Neural cell (in vitro differentiated cells): ENCODE results near the gene ADCY5. TPM values are rescaled to one million over a fixed set of nuclear protein-coding genes. Genes with fewer than 3 reads are reported as not detected.

Experiments used
- H2AFZ ChIP-seq: fragments of 200-600, 300-800 bp; sonication (generic), shearing (Covaris generic); 2 replicates; pipeline ENCODE4 v1.6.0; 2014; ENCODE audit warnings: low read depth, mild to moderate bottlenecking, antibody characterized with exemption, low read length, moderate library complexity
- H3F3A ChIP-seq: fragments of 200-600 bp; shearing (Covaris generic); 2 replicates; pipeline ENCODE4 v1.6.1; 2016; ENCODE audit warnings: mild to moderate bottlenecking, moderate library complexity, mixed read lengths, antibody characterized with exemption, low read length; ENCODE audit not compliant: insufficient read depth, poor library complexity, severe bottlenecking
- H3K27ac ChIP-seq: fragments of 200-600, 300-800 bp; sonication (generic), shearing (Covaris generic); 2 replicates; pipeline ENCODE4 v1.5.1; 2014; ENCODE audit warnings: mild to moderate bottlenecking, low read length, moderate library complexity
- H3K27me3 ChIP-seq: fragments of 300-800, 200-600 bp; sonication (generic), shearing (Covaris generic); 2 replicates; pipeline ENCODE4 v1.6.0; 2014; ENCODE audit warnings: mild to moderate bottlenecking, low read depth, low read length, moderate library complexity; ENCODE audit not compliant: insufficient read depth
- H3K36me3 ChIP-seq: fragments of 300-800, 200-600 bp; sonication (generic), shearing (Covaris generic); 2 replicates; pipeline ENCODE4 v1.5.1; 2014; ENCODE audit warnings: mild to moderate bottlenecking, antibody characterized with exemption, low read length, moderate library complexity; ENCODE audit not compliant: insufficient read depth
- H3K4me2 ChIP-seq: fragments of 300-800, 200-600 bp; sonication (generic), shearing (Covaris generic); 2 replicates; pipeline ENCODE4 v1.6.0; 2014; ENCODE audit warnings: mild to moderate bottlenecking, low read length
- H3K4me3 ChIP-seq: fragments of 300-800, 200-600 bp; sonication (generic), shearing (Covaris generic); 2 replicates; pipeline ENCODE4 v1.5.1; 2014; ENCODE audit warnings: mild to moderate bottlenecking, low read length, moderate library complexity
- H3K79me2 ChIP-seq: fragments of 200-600 bp; shearing (Covaris generic); replicated peaks from 2 replicates; pipeline ENCODE4 v1.6.0; 2014; ENCODE audit warnings: mild to moderate bottlenecking, low read length, moderate library complexity; ENCODE audit not compliant: insufficient read depth
- H3K9ac ChIP-seq: fragments of 300-800, 200-600 bp; sonication (generic), shearing (Covaris generic); 2 replicates; pipeline ENCODE4 v1.6.1; 2016; ENCODE audit warnings: mild to moderate bottlenecking, low read length, mixed read lengths
- H3K9me2 ChIP-seq: fragments of 200-600 bp; shearing (Covaris generic); 2 replicates; pipeline ENCODE4 v1.6.1; 2016; ENCODE audit warnings: mild to moderate bottlenecking, low read length, mixed read lengths; ENCODE audit not compliant: insufficient read depth
- H3K9me3 ChIP-seq: fragments of 200-600, 300-800 bp; sonication (generic), shearing (Covaris generic); 2 replicates; pipeline ENCODE4 v1.6.1; 2016; ENCODE audit warnings: mild to moderate bottlenecking, mixed run types, low read length, moderate library complexity, mixed read lengths
- H4K20me1 ChIP-seq: fragments of 200-600 bp; shearing (Covaris generic); 2 replicates; pipeline ENCODE4 v1.6.1; 2016; ENCODE audit warnings: mild to moderate bottlenecking, mixed run types; ENCODE audit not compliant: insufficient read depth
- EP300 ChIP-seq: fragments of 450-650 bp; conservative IDR thresholded peaks from 2 replicates; pipeline ENCODE4 v1.6.1; 2014; ENCODE audit warnings: antibody characterized with exemption, mild to moderate bottlenecking, moderate library complexity; ENCODE audit not compliant: poor library complexity, severe bottlenecking
- EZH2 ChIP-seq: fragments of 200-600, 300-800 bp; shearing (Covaris generic), sonication (generic); IDR thresholded peaks from 2 replicates; pipeline ENCODE4 v1.6.1; 2014; ENCODE audit warnings: antibody characterized with exemption, low read length, borderline replicate concordance, mild to moderate bottlenecking; ENCODE audit not compliant: insufficient read depth, poor library complexity, severe bottlenecking
- MXI1 ChIP-seq: fragments of 450-650 bp; conservative IDR thresholded peaks from 2 replicates; pipeline ENCODE4 v1.6.1; 2014; ENCODE audit warnings: antibody characterized with exemption, mild to moderate bottlenecking; ENCODE audit not compliant: poor library complexity, severe bottlenecking
- POLR2AphosphoS5 ChIP-seq: IDR thresholded peaks from 2 replicates; pipeline ENCODE4 v1.6.1; 2012
- RAD21 ChIP-seq: fragments of 450-650 bp; conservative IDR thresholded peaks from 2 replicates; pipeline ENCODE4 v1.6.1; 2014; ENCODE audit warnings: antibody characterized with exemption, mild to moderate bottlenecking, moderate library complexity
- REST ChIP-seq: IDR thresholded peaks from 2 replicates; pipeline ENCODE4 v1.6.1; 2012; ENCODE audit warnings: borderline replicate concordance
- SMC3 ChIP-seq: fragments of 450-650 bp; conservative IDR thresholded peaks from 2 replicates; pipeline ENCODE4 v1.6.1; 2014; ENCODE audit warnings: antibody characterized with exemption, mild to moderate bottlenecking, moderate library complexity; ENCODE audit not compliant: poor library complexity
- TAF1 ChIP-seq: IDR thresholded peaks from 2 replicates; pipeline ENCODE4 v1.6.1; 2012; ENCODE audit warnings: low read depth
- polyA plus RNA-seq: library from polyadenylated mRNA; depleted of rRNA; stranded (reverse); fragments of >200 nt; gene quantifications from 2 replicates; pipeline ENCODE4 v1.2.3, GENCODE V29; 2014
- TF ChIP-seq, protein P1 (sequence below): fragments of 450-650 bp; IDR thresholded peaks from 2 replicates; pipeline ENCODE4 v1.5.1; 2014; ENCODE audit warnings: antibody characterized with exemption, mild to moderate bottlenecking, moderate library complexity; ENCODE audit not compliant: poor library complexity, severe bottlenecking

The ADCY5 gene
- polyA plus RNA-seq, 1 donor from 2014 or later: 7.7 TPM

- Histone ChIP-seq H3K9me3 (no peaks in the 10 kb centered on the region), H3K9me2 (no peaks in the 10 kb centered on the region), H3K27ac (no peak overlapping the region), H3K4me3 (no peak overlapping the region), H3K9ac (no peak overlapping the region), H2AFZ (no peak overlapping the region), H3K79me2 (no peaks in the 10 kb centered on the region), H3K36me3 (no peaks in the 10 kb centered on the region), H3K27me3 (no peaks in the 10 kb centered on the region), H4K20me1 (no peaks in the 10 kb centered on the region), H3F3A (no peaks in the 10 kb centered on the region), H3K4me2 (no peak overlapping the region)
- TF ChIP-seq TAF1 (no peak), EP300 (no peak), MXI1 (no peak), SMC3 (no peak), POLR2AphosphoS5 (no peak), RAD21 (no peak), REST (no peak), EZH2 (no peak)
- TF ChIP-seq, protein P1, sequence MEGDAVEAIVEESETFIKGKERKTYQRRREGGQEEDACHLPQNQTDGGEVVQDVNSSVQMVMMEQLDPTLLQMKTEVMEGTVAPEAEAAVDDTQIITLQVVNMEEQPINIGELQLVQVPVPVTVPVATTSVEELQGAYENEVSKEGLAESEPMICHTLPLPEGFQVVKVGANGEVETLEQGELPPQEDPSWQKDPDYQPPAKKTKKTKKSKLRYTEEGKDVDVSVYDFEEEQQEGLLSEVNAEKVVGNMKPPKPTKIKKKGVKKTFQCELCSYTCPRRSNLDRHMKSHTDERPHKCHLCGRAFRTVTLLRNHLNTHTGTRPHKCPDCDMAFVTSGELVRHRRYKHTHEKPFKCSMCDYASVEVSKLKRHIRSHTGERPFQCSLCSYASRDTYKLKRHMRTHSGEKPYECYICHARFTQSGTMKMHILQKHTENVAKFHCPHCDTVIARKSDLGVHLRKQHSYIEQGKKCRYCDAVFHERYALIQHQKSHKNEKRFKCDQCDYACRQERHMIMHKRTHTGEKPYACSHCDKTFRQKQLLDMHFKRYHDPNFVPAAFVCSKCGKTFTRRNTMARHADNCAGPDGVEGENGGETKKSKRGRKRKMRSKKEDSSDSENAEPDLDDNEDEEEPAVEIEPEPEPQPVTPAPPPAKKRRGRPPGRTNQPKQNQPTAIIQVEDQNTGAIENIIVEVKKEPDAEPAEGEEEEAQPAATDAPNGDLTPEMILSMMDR: no peak
Observed at GRCh38 chr3:123300056-123300455, 148.8 kb downstream of the ADCY5 start.

DNA sequence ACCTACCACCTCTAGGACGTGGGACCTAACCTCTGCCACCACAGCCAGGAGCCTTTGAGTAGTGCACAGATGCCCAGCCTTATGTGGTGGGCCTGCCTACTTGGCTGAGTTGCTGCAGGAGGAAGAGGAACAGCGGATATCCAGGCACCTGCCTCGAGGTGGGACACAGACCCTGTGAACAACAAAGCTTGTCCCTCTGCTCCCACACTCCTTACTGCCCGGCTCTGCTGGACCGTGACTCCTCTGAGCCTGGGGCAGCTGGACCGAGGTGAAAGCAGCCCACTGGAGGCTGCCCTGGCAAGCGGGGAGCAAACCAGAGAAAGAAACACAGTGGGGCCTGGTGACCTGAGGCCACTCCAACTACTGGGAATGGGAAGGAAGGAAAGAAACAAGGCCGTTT lies 149.3 kb downstream of the ADCY5 start:
- Histone ChIP-seq H2AFZ (no peak overlapping the region), H3K9ac (no peak overlapping the region), H3K4me2 (no peak overlapping the region), H3F3A (no peaks in the 10 kb centered on the region), H3K4me3 (no peak overlapping the region), H4K20me1 (no peaks in the 10 kb centered on the region), H3K27ac (no peak overlapping the region), H3K9me2 (no peaks in the 10 kb centered on the region), H3K27me3 (no peaks in the 10 kb centered on the region), H3K79me2 (no peaks in the 10 kb centered on the region), H3K36me3 (no peaks in the 10 kb centered on the region), H3K9me3 (no peaks in the 10 kb centered on the region)
- TF ChIP-seq SMC3 (no peak), POLR2AphosphoS5 (no peak), RAD21 (no peak), EZH2 (no peak), EP300 (no peak), REST (no peak), MXI1 (no peak), TAF1 (no peak)
- TF ChIP-seq, protein P1: no peak
